SHP77 (cell line): ENCODE measurements around the gene CNTN5.

Experiments
- DNase-seq, 2 experiments: peaks; one replicate each; lab custom pipeline; 2025; lab: John Stamatoyannopoulos, UW

CNTN5 gene

GRCh38 chr11:99925968-99926367 is 905.2 kb downstream of the CNTN5 start:
- no peak for DNase-seq

- no peak for DNase-seq
Observed at GRCh38 chr11:99932684-99933083, 911.9 kb downstream of the CNTN5 start.

GRCh38 chr11:99934008-99934407 is 913.3 kb downstream of the CNTN5 start:
- DNase-seq: no peak

GRCh38 chr11:99937330-99937729 is 916.6 kb downstream of the CNTN5 start:
- DNase-seq: no peak

- DNase-seq: no peak
Observed at GRCh38 chr11:99952816-99953215, 932.1 kb downstream of the CNTN5 start.

- DNase-seq: no peak
Observed at GRCh38 chr11:99960536-99960935, 939.8 kb downstream of the CNTN5 start.

- DNase-seq: no peak
Observed at GRCh38 chr11:99968336-99968735, 947.6 kb downstream of the CNTN5 start.

GRCh38 chr11:99973993-99974392 is 953.2 kb downstream of the CNTN5 start:
- DNase-seq: no peak

- DNase-seq: peak in 1 of 2 experiments; percentile 7
Observed at GRCh38 chr11:99979042-99979441, 958.3 kb downstream of the CNTN5 start.

- DNase-seq: no peak
Observed at GRCh38 chr11:99987821-99988470, 967.2 kb downstream of the CNTN5 start.

GRCh38 chr11:99988471-99988837 is 967.7 kb downstream of the CNTN5 start:
- DNase-seq: no peak

GRCh38 chr11:100003985-100004384 is 983.2 kb downstream of the CNTN5 start:
- DNase-seq: no peak

- DNase-seq: no peak
Observed at GRCh38 chr11:100004541-100004940, 983.8 kb downstream of the CNTN5 start.

- no peak for DNase-seq
Observed at GRCh38 chr11:100008417-100008816, 987.7 kb downstream of the CNTN5 start.

GRCh38 chr11:100009728-100010127 is 989.0 kb downstream of the CNTN5 start:
- DNase-seq: no peak

GRCh38 chr11:100010393-100010792 is 989.6 kb downstream of the CNTN5 start:
- no peak for DNase-seq

GRCh38 chr11:100011697-100012096 is 990.9 kb downstream of the CNTN5 start:
- no peak for DNase-seq

- DNase-seq: no peak
Observed at GRCh38 chr11:100013011-100013410, 992.3 kb downstream of the CNTN5 start.

GRCh38 chr11:100031973-100032372 is 1011.2 kb downstream of the CNTN5 start:
- no peak for DNase-seq

GRCh38 chr11:100061006-100061405 is 1040.3 kb downstream of the CNTN5 start:
- DNase-seq: no peak

GRCh38 chr11:100066399-100066798 is 1045.7 kb downstream of the CNTN5 start:
- no peak for DNase-seq

GRCh38 chr11:100068116-100068515 is 1047.4 kb downstream of the CNTN5 start:
- DNase-seq: no peak

GRCh38 chr11:100072131-100072530 is 1051.4 kb downstream of the CNTN5 start:
- no peak for DNase-seq

GRCh38 chr11:100080381-100080780 is 1059.6 kb downstream of the CNTN5 start:
- DNase-seq: no peak
